GM23338 (cell line): ENCODE data around the gene PA2G4. TPM values are rescaled to one million over a fixed set of nuclear protein-coding genes. Genes with fewer than 3 reads are reported as not detected.

Experiments
- ATAC-seq: fragments of 200-7000 bp; cut with Tn5 transposase; 3 replicates; pipeline ENCODE4 v1.9.1; 2020
- DNase-seq: peaks from one replicate; pipeline ENCODE4 v3.0.0-alpha.2; 2015; ENCODE audit warnings: low spot score
- H2AFZ ChIP-seq: fragments of 200-600 bp; sonication (generic); 2 replicates; pipeline ENCODE4 v1.8.0; 2016; ENCODE audit warnings: antibody characterized with exemption, mild to moderate bottlenecking, moderate library complexity
- H3F3A ChIP-seq: fragments of 200-600 bp; sonication (generic); replicated peaks from 2 replicates; pipeline ENCODE4 v1.8.0; 2017; ENCODE audit warnings: antibody characterized with exemption, mixed run types, low read depth
- H3K27ac ChIP-seq: fragments of 200-600 bp; sonication (generic); 2 replicates; pipeline ENCODE4 v1.6.1; 2016; ENCODE audit warnings: low read depth
- H3K27me3 ChIP-seq: fragments of 200-600 bp; sonication (generic); 2 replicates; pipeline ENCODE4 v1.8.0; 2016; ENCODE audit warnings: mild to moderate bottlenecking, mixed run types, moderate library complexity; ENCODE audit not compliant: insufficient read depth
- H3K36me3 ChIP-seq: fragments of 200-600 bp; sonication (generic); 2 replicates; pipeline ENCODE4 v1.8.0; 2016; ENCODE audit warnings: mild to moderate bottlenecking; ENCODE audit not compliant: insufficient read depth
- H3K4me1 ChIP-seq: fragments of 200-600 bp; sonication (generic); 2 replicates; pipeline ENCODE4 v1.8.0; 2016; ENCODE audit warnings: mild to moderate bottlenecking, moderate library complexity; ENCODE audit not compliant: insufficient read depth
- H3K4me2 ChIP-seq: fragments of 200-600 bp; sonication (generic); 2 replicates; pipeline ENCODE4 v1.7.1; 2017; ENCODE audit warnings: mixed run types
- H3K4me3 ChIP-seq: fragments of 200-600 bp; sonication (generic); 2 replicates; pipeline ENCODE4 v1.6.1; 2016; ENCODE audit warnings: mixed run types
- H3K79me2 ChIP-seq: fragments of 200-600 bp; sonication (generic); replicated peaks from 2 replicates; pipeline ENCODE4 v1.8.0; 2017; ENCODE audit warnings: mild to moderate bottlenecking; ENCODE audit not compliant: insufficient read depth
- H3K9me2 ChIP-seq: fragments of 200-600 bp; sonication (generic); 2 replicates; pipeline ENCODE4 v1.8.0; 2017; ENCODE audit not compliant: insufficient read depth
- H4K20me1 ChIP-seq: fragments of 200-600 bp; sonication (generic); replicated peaks from 2 replicates; pipeline ENCODE4 v1.8.0; 2017; ENCODE audit warnings: mild to moderate bottlenecking; ENCODE audit not compliant: insufficient read depth
- H3K27ac Mint-ChIP-seq: 2 replicates; pipeline ENCODE4 v1.8.0; 2020; ENCODE audit warnings: inconsistent platforms, mild to moderate bottlenecking, moderate library complexity, mixed read lengths
- H3K27me3 Mint-ChIP-seq: 3 replicates; pipeline ENCODE4 v1.8.0; 2022; ENCODE audit warnings: low read depth, mild to moderate bottlenecking, moderate library complexity, mixed read lengths, inconsistent platforms; ENCODE audit not compliant: insufficient read depth, poor library complexity
- H3K36me3 Mint-ChIP-seq: 3 replicates; pipeline ENCODE4 v1.8.0; 2021; ENCODE audit warnings: low read depth, mild to moderate bottlenecking, inconsistent platforms, moderate library complexity, mixed read lengths
- H3K4me1 Mint-ChIP-seq: 3 replicates; pipeline ENCODE4 v1.8.0; 2020; ENCODE audit warnings: mild to moderate bottlenecking, inconsistent platforms, mixed read lengths
- H3K4me3 Mint-ChIP-seq: 3 replicates; pipeline ENCODE4 v1.8.0; 2021; ENCODE audit warnings: moderate library complexity, mild to moderate bottlenecking, inconsistent platforms, mixed read lengths
- H3K9me3 Mint-ChIP-seq: 3 replicates; pipeline ENCODE4 v1.8.0; 2020; ENCODE audit warnings: moderate library complexity, mild to moderate bottlenecking, inconsistent platforms, mixed read lengths
- CREB1 ChIP-seq: fragments of 250-450 bp; sonication (Bioruptor Pico); IDR thresholded peaks from 2 replicates; pipeline ENCODE4 v1.5.0; 2020; ENCODE audit warnings: low read depth, mild to moderate bottlenecking, moderate library complexity
- EZH2 ChIP-seq: fragments of 200-600 bp; sonication (generic); IDR thresholded peaks from one replicate; pipeline ENCODE4 v1.8.0; 2017; ENCODE audit warnings: antibody characterized with exemption, mild to moderate bottlenecking, low read depth; ENCODE audit not compliant: unreplicated experiment
- JUNB ChIP-seq: IDR thresholded peaks from one replicate; pipeline ENCODE4 v1.6.1; 2016; ENCODE audit warnings: antibody characterized with exemption; ENCODE audit not compliant: unreplicated experiment
- NANOG ChIP-seq: IDR thresholded peaks from 2 replicates; pipeline ENCODE4 v1.6.1; 2016; ENCODE audit warnings: antibody characterized with exemption, borderline replicate concordance
- POLR2AphosphoS5 ChIP-seq: IDR thresholded peaks from 2 replicates; pipeline ENCODE4 v1.6.1; 2016; ENCODE audit warnings: antibody characterized with exemption, low read depth
- STAT1 ChIP-seq: IDR thresholded peaks from one replicate; pipeline ENCODE4 v1.6.1; 2016; ENCODE audit warnings: antibody characterized with exemption; ENCODE audit not compliant: unreplicated experiment
- ZNF114 ChIP-seq: fragments of 250-450 bp; sonication (Bioruptor Pico); IDR thresholded peaks from 2 replicates; pipeline ENCODE4 v1.5.0; 2020; ENCODE audit warnings: mild to moderate bottlenecking, moderate library complexity
- ZNF331 ChIP-seq: fragments of 250-450 bp; sonication (Bioruptor Pico); IDR thresholded peaks from 2 replicates; pipeline ENCODE4 v1.5.0; 2020; ENCODE audit warnings: low read depth, mild to moderate bottlenecking, moderate library complexity
- polyA plus RNA-seq: library from polyadenylated mRNA; unstranded; fragments of >200 nt; fragmentation: Nextera tagmentation; extraction: Ambion mirVana; gene quantifications from 2 replicates; pipeline ENCODE4 v1.2.1, GENCODE V29; 2016
- total RNA-seq: library from RNA; depleted of rRNA; stranded (reverse); fragments of >200 nt; shearing (Covaris generic); gene quantifications from 2 replicates; pipeline ENCODE4 v1.2.3, GENCODE V29; 2014
- TF ChIP-seq, protein P1 (sequence below): IDR thresholded peaks from one replicate; pipeline ENCODE4 v1.6.1; 2018; ENCODE audit warnings: antibody characterized with exemption; ENCODE audit not compliant: unreplicated experiment

The PA2G4 gene
- total and polyA plus RNA-seq, 2 experiments from 2014 or later: 237 to 373 TPM

DNA sequence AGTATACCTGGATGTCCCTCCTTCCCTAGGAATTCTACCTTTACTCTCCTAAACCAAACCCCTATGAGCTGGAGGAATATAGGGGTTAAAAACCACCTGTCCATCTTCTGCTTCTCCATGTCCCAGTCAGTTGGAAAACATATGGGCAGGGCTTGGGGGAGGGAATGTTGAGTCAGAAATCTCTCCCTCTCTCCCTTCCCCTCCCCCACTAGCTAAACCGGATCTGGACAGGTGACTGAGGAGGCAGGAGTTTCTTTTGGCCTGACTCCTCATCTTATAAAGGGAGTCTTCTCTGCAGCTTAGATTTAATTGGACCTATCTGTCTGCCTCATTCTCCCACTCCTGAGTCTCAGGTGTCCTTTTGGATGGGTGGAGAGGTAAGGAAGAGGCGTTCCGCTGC is 18.3 kb upstream of the PA2G4 start:
- H4K20me1 ChIP-seq: peaks cover 21% of the 10 kb centered on the region
- H3K9me2 ChIP-seq: no peaks in the 10 kb centered on the region
- H3K4me2 ChIP-seq: no peak overlapping the region
- H3K27me3 ChIP-seq: no peaks in the 10 kb centered on the region
- H3K79me2 ChIP-seq: peaks cover 27% of the 10 kb centered on the region
- H3K4me3 ChIP-seq: no peak overlapping the region
- peaks cover 28% of the 10 kb centered on the region; the same call in 1 of the 2 replicates for H3K36me3 ChIP-seq
- Mint-ChIP-seq H3K4me3 (no peak overlapping the region), H3K4me1 (peaks cover 28% of the 10 kb centered on the region), H3K27me3 (peaks cover 5% of the 10 kb centered on the region), H3K36me3 (peaks cover 73% of the 10 kb centered on the region), H3K27ac (no peak overlapping the region), H3K9me3 (no peaks in the 10 kb centered on the region)
- no peak for ATAC-seq
- TF ChIP-seq ZNF331 (no peak), ZNF114 (no peak), STAT1 (no peak), CREB1 (CRISPR knock-in tag) (no peak)
- peak; percentile 12 for DNase-seq
- H2AFZ ChIP-seq: no peak overlapping the region
- peaks cover 19% of the 10 kb centered on the region; the same call in 1 of the 2 replicates for H3F3A ChIP-seq
- no peak overlapping the region for H3K27ac ChIP-seq
- peaks cover 20% of the 10 kb centered on the region for H3K4me1 ChIP-seq

DNA sequence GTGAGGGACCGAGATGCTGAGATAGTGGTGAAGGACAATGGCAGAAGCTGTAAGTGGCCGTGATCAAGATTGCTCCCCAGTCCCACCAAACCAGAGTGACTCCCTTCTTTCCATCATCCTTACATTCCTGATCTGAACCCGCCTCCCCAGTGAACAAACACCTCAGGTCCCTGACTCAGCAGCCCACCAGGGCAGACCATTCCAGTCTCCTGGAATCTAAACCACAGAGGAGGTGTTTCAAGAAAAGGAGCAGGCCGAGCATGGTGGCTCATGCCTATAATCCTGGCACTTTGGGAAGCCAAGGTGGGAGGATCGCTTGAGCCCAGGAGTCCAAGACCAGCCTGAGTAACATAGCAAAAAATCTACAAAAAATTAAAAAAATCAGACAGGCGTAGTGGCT is 17.8 kb upstream of the PA2G4 start:
- ATAC-seq: no peak
- Histone ChIP-seq H4K20me1 (peaks cover 21% of the 10 kb centered on the region), H3K36me3 (peaks cover 32% of the 10 kb centered on the region), H3K4me2 (no peak overlapping the region), H3K27ac (no peak overlapping the region), H3K79me2 (peaks cover 22% of the 10 kb centered on the region), H3K27me3 (no peaks in the 10 kb centered on the region), H3K4me3 (no peak overlapping the region), H3K9me2 (no peaks in the 10 kb centered on the region), H3F3A (peaks cover 19% of the 10 kb centered on the region; the same call in 1 of the 2 replicates), H2AFZ (no peak overlapping the region), H3K4me1 (peaks cover 14% of the 10 kb centered on the region)
- DNase-seq: no peak
- peaks cover 77% of the 10 kb centered on the region for H3K36me3 Mint-ChIP-seq
- no peak overlapping the region for H3K4me3 Mint-ChIP-seq
- H3K9me3 Mint-ChIP-seq: no peaks in the 10 kb centered on the region
- TF ChIP-seq NANOG (no peak), STAT1 (no peak), ZNF331 (no peak), CREB1 (CRISPR knock-in tag) (no peak), EZH2 (no peak), JUNB (no peak), POLR2AphosphoS5 (no peak)
- TF ChIP-seq, protein P1, sequence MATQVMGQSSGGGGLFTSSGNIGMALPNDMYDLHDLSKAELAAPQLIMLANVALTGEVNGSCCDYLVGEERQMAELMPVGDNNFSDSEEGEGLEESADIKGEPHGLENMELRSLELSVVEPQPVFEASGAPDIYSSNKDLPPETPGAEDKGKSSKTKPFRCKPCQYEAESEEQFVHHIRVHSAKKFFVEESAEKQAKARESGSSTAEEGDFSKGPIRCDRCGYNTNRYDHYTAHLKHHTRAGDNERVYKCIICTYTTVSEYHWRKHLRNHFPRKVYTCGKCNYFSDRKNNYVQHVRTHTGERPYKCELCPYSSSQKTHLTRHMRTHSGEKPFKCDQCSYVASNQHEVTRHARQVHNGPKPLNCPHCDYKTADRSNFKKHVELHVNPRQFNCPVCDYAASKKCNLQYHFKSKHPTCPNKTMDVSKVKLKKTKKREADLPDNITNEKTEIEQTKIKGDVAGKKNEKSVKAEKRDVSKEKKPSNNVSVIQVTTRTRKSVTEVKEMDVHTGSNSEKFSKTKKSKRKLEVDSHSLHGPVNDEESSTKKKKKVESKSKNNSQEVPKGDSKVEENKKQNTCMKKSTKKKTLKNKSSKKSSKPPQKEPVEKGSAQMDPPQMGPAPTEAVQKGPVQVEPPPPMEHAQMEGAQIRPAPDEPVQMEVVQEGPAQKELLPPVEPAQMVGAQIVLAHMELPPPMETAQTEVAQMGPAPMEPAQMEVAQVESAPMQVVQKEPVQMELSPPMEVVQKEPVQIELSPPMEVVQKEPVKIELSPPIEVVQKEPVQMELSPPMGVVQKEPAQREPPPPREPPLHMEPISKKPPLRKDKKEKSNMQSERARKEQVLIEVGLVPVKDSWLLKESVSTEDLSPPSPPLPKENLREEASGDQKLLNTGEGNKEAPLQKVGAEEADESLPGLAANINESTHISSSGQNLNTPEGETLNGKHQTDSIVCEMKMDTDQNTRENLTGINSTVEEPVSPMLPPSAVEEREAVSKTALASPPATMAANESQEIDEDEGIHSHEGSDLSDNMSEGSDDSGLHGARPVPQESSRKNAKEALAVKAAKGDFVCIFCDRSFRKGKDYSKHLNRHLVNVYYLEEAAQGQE: no peak
- no peak overlapping the region for H3K27ac Mint-ChIP-seq
- H3K4me1 Mint-ChIP-seq: peaks cover 23% of the 10 kb centered on the region
- H3K27me3 Mint-ChIP-seq: peaks cover 5% of the 10 kb centered on the region
